NB4 (cell line): ENCODE data around the gene HELQ.

Source experiments
- DNase-seq: peaks from one replicate; pipeline ENCODE4 v3.0.0; 2010; ENCODE audit warnings: low read depth
- H3K4me3 ChIP-seq: one replicate; pipeline ENCODE4 v1.5.1; 2011; ENCODE audit warnings: mild to moderate bottlenecking, low read depth, low read length, moderate library complexity
- MYC ChIP-seq: IDR thresholded peaks from 2 replicates; pipeline ENCODE4 v1.6.1; 2011; ENCODE audit warnings: low read depth, low read length
- POLR2A ChIP-seq: IDR thresholded peaks from 2 replicates; pipeline ENCODE4 v1.6.1; 2011; ENCODE audit warnings: mild to moderate bottlenecking; ENCODE audit not compliant: insufficient read length; ENCODE audit errors: extremely low read depth
- TF ChIP-seq, protein P1 (sequence below): IDR thresholded peaks from one replicate; pipeline ENCODE4 v1.5.1; 2012; ENCODE audit warnings: low read depth, low read length
- TF ChIP-seq, protein P2 (sequence below): IDR thresholded peaks from 2 replicates; pipeline ENCODE4 v1.6.1; 2011; ENCODE audit warnings: low read depth, low read length

The HELQ gene

DNA sequence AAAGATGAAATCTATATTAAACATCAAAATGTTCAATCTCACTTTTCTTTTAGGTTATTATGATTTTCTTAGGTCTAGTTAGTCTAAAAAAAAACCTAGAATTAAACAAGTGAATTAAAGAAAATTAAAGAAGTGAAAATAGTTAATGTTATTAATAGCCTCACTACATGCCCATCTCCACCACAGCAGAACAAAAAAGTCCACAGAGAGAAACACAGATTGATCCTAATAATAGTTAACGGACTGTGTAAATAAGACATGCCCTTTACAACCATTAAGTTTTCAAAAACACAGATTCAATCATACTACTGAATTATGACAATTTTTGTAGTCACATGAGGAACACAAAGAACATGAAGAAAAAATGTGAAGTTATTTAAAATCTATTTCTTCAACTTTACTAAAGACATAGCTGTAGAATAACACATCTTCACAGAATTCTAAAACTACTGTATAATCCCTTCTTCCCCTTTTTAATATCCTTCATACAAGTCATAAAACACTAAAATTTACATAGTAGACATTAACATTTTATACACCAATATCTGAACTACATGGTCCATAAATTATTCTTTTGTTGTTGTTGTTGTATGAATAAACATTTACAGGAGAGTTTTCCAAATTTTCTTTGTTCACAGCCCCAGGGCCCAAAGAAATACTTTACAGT is 15.3 kb downstream of the HELQ start:
- no peak overlapping the region for H3K4me3 ChIP-seq
- DNase-seq: no peak
- TF ChIP-seq POLR2A (no peak), MYC (no peak)
- TF ChIP-seq, protein P1, sequence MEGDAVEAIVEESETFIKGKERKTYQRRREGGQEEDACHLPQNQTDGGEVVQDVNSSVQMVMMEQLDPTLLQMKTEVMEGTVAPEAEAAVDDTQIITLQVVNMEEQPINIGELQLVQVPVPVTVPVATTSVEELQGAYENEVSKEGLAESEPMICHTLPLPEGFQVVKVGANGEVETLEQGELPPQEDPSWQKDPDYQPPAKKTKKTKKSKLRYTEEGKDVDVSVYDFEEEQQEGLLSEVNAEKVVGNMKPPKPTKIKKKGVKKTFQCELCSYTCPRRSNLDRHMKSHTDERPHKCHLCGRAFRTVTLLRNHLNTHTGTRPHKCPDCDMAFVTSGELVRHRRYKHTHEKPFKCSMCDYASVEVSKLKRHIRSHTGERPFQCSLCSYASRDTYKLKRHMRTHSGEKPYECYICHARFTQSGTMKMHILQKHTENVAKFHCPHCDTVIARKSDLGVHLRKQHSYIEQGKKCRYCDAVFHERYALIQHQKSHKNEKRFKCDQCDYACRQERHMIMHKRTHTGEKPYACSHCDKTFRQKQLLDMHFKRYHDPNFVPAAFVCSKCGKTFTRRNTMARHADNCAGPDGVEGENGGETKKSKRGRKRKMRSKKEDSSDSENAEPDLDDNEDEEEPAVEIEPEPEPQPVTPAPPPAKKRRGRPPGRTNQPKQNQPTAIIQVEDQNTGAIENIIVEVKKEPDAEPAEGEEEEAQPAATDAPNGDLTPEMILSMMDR: no peak
- TF ChIP-seq, protein P2, sequence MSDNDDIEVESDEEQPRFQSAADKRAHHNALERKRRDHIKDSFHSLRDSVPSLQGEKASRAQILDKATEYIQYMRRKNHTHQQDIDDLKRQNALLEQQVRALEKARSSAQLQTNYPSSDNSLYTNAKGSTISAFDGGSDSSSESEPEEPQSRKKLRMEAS: no peak

DNA sequence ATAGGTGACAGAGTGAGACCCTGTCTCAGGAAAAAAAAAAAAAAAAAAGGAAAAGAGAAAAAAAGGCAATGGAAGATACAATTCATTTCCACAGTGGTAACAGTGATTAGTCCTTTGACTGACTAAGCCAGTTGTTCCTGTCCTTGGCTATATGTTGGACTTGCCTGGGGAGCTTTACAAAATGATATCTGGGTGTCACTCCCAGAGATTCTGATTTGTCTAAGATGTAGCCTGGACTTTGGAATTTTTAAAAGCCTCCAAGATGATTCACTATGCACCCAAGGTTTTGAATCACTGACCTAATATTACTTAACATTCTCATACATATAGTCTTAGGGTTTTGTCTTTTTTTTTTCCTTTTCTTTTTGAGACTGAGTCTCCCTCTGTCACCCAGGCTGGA is 16.9 kb downstream of the HELQ start:
- H3K4me3 ChIP-seq: no peak overlapping the region
- DNase-seq: no peak
- TF ChIP-seq POLR2A (no peak), MYC (no peak)
- TF ChIP-seq, protein P1: no peak
- TF ChIP-seq, protein P2: no peak

DNA sequence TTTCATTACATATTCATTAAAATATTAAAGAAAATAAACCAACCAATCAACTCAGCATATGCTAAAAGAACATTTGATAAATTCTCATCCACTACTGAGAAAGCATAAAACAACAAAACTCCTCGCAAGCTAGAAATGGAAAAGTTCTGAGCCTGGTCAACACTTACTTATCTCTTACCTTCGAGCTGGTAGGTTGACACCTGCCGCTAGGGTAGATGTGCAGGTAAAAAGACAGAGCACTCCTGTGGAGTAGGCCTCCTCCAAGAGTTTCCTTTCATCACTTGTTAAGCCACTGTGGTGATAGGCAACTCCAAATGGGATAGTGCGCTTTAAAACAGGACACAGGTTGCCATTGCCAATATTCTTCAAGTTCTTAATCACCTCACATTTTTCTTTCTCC is 18.9 kb downstream of the HELQ start:
- TF ChIP-seq POLR2A (no peak), MYC (no peak)
- TF ChIP-seq, protein P2: no peak
- TF ChIP-seq, protein P1: no peak
- DNase-seq: no peak
- no peak overlapping the region for H3K4me3 ChIP-seq

DNA sequence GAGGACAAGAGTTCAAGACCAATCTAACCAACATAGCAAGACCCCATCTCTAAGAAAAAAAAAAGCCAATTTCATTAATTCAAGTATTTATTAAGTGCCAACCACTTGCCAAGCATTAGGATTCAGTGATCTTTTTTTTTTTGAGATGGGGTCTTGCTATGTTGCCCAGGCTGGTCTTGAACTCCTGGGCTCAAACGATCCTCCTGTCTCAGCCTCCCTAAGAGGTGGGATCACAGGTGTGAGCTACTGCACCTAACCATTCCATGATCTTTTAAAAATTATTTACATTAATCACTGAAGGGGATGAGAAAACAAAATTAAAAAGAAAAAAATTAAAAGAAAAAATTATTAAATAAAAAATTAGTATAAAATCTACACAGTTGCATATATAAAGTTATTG is 24.4 kb downstream of the HELQ start:
- DNase-seq: no peak
- TF ChIP-seq POLR2A (no peak), MYC (no peak)
- TF ChIP-seq, protein P1: no peak
- TF ChIP-seq, protein P2: no peak
- no peak overlapping the region for H3K4me3 ChIP-seq

DNA sequence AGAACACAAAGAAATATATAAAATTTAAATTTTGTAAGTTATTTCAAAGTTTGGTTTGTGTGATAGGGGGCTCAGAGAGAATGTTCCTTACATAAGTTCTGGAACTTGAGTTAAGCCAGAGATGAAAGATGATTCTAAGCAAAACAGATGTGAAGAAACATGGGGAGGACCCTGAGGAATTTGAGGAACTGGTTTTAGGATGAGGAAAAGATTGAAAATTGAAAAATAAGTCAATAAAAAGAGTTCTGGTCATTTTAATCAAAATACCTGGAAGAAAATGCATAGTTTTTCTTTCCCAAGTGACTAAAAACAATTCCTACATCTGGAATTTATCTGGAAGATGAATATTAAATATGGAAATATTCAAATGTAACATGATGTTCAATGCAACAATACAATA is 37.4 kb downstream of the HELQ start:
- TF ChIP-seq, protein P2: no peak
- TF ChIP-seq, protein P1: no peak
- no peak for TF ChIP-seq POLR2A
- no peak for TF ChIP-seq MYC
- no peak for DNase-seq
- no peak overlapping the region for H3K4me3 ChIP-seq

DNA sequence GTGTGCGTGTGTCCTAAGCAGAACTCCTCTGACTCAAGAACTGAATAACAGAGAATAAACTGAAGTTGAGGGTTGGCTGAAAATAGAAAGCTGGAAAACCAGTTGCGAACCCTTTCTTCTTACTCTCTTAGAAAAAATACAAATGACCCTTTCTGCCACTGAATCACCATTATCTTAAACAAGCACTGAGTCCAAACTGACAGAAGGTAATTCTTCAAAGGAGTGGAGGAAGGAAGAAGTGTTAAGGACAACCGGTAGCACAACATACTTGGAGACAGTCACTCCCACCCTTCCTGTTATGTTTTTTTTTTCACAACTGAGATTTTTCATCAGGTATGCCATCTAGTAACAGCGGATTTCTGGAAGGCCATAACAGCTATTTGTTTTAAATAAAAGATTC is 38.1 kb downstream of the HELQ start:
- H3K4me3 ChIP-seq: no peak overlapping the region
- DNase-seq: no peak
- TF ChIP-seq MYC (no peak), POLR2A (no peak)
- TF ChIP-seq, protein P1: no peak
- TF ChIP-seq, protein P2: no peak
